Left hindlimb (tissue), 1 donor: ENCODE results near the gene MOV10L1.
A peak's percentile ranks its signal among the peaks of the same experiment; 100 is the strongest.
"Not testable (repeated sequence)": the region's sequence is repeated elsewhere in the genome, so short reads cannot be mapped to it uniquely, and the experiment has no call there.

Experiments
- DNase-seq: peaks from one replicate; pipeline ENCODE4 v3.0.0-alpha.2; 2018

MOV10L1 gene

DNA sequence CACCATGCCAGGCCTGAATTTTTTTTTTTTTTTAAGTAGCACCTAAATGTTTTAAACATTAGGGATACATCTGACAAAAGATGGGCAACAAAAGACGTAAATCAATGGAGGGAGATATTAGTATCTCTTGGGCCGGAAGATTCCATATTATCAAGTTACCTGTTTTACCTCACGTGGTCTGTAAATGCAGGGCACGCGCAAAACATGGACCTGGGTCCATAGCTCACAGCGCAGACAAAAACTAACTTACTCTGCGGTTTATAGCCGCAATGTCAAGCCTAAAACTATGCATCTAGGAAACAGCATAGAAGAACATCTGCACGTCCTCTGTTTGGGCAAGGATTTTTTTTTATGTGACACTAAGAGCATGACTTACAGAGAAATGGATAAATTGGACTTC is 49.2 kb downstream of the MOV10L1 start:
- no peak for DNase-seq

DNA sequence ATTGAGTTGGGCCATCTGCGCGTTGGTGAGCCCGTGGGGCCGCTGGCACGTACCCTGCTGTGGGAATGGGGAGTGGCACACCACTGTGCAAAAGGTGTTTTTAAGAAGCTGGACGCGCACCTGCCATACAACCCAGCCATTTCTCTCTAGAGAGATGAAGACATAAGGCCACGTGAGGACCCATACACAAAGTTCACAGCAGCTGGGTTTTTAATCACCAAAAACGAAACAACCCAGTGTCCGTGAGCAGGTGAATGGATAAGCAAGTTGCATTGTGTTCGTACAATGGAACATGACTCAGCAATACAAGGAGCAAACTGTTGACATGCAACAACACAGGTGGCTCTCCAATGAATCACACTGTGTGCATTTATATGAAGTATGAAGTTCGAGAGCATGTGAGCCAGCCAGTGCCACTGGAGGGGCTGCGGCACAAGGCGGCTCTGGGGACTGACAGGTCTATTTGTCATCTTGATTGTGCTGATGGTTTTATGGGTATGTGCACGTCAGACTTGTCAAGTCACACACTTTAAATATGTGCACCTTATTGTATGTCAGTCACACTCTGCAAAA is 50.1 kb downstream of the MOV10L1 start:
- DNase-seq = no peak

DNA sequence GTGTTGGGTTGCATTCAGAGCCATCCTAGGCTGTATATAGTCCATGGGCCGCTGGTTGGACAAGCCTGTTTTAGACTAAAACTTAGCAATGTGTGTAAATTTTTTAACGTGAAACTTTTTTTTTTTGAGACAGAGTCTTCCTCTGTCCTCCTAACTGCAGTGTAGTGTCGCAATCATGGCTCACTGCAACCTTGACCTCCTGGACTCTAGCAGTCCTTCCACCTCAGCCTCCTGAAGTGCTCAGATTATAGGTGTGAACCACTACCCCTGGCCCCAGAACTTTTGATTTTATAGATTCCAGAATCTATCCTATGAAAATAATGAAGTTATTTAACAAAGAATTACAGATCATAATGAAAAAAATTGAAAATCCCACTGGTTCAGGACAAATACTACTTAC is 50.8 kb downstream of the MOV10L1 start:
- DNase-seq = no peak

DNA sequence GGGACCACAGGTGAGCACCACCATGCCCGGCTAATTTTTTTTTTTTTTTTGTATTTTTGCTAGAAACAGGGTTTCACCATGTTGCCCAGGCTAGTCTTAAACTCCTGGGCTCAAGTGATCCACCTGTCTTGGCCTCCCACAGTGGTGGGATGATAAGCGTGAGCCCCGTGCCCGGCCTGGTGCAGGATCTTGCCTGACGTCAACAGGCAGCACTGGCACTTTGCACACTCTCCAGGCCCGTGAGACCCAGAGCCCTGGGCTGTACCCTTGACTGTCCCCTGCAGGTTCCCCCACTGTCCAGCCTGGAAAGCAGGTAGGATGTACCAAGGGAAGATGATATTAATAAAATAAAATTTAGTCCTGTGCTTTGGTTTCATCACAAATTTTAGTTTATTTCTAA is 51.7 kb downstream of the MOV10L1 start:
- no peak for DNase-seq

DNA sequence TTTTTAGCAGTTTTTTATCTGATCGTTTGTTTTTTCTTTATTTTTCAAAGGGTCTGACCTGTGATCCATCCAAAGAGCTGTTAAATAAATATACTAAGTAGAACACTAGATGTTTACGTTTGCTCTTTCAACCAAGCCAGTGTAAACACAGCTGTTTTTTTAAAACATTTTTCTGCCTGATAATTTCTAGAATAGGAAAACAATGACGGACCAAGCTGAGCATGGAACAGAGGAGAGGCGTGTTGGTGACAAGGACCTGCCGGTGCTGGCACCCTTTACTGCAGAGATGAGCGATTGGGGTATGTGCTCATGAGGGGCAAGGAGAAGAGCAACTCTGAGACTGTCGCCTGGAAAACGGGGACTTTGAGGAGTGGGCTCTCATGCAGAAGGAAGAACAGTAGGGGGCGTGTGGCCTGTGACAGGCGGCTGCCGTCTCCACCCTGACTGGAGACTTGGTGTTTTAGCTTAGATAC is 52.1 kb downstream of the MOV10L1 start:
- DNase-seq = no peak

DNA sequence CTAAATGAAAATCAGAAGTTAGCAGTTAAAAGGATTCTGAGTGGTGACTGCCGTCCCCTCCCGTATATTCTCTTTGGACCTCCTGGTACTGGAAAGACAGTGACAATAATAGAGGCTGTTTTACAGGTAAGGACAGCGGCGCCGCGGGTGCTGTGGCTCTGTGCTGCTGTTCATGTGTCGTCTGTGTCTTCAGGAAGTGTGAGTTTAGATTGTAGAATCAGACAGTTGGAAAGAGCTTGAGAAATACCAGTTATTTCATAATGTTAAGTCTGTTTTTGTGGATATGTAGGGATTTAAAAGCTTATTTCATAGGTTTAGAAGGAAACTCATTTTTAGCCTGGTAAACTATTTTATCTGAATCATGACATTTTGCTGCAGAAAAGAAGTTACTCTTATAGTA is 53.3 kb downstream of the MOV10L1 start:
- DNase-seq = no peak

DNA sequence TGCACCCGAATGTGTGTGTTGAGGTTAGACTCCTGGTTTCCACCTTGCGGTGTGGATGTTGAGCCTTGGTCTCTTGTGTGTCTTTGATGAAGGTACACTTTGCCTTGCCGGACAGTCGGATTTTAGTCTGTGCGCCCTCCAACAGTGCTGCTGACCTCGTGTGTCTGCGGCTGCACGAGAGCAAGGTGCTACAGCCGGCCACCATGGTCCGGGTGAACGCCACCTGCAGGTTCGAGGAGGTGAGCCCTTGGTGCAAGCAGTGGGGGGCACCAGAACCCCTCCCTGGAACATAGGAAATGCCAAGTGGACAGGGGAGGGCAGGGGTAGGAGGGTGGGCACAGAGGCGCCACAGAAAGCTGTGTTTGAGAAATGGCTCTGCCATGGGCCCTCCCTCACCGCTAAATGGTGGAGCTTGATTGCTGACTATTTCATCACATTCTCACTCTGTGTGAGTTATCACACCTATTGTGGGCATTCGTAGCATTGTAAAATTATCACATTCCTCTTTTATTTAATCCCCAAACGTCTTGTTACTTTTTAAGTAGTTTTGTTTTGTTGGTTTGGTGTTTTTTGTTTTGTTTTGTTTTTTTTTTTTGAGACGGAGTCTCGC is 54.3 kb downstream of the MOV10L1 start:
- no peak for DNase-seq

DNA sequence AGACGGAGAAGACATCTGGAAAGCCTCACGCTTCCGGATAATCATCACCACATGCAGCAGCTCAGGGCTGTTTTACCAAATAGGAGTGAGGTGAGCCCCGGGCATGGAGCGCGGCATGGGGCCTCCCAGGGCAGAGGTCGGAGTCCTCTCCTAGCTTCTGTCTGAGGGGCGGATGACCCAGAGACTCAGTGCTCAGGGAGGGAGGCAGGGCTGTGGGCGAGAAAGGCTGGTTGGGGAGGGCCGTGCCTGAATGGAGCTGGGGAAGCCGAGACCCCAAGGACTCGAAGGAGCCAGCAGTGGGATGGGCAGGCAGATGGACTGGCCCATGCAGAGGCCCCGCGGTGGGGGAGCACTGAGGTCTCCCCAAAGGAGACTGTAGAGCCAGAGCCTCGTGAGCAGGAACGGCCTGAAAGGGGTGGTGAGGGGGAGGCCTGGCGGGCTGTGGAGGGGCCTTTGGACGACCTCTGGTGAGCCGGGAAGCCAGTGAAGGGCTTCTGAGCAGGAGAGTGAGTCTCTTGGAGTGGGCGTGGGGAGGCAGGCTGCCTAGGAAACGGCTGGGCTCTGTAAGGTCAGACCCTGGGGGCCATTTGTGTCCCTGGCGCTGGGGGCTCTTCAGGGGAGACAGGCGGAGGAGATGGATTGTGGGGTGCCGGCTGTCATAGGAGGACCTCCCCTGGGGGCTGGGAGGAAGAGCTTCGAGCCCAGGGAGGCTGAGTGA is 56.1 kb downstream of the MOV10L1 start:
- peak; percentile 54 for DNase-seq

DNA sequence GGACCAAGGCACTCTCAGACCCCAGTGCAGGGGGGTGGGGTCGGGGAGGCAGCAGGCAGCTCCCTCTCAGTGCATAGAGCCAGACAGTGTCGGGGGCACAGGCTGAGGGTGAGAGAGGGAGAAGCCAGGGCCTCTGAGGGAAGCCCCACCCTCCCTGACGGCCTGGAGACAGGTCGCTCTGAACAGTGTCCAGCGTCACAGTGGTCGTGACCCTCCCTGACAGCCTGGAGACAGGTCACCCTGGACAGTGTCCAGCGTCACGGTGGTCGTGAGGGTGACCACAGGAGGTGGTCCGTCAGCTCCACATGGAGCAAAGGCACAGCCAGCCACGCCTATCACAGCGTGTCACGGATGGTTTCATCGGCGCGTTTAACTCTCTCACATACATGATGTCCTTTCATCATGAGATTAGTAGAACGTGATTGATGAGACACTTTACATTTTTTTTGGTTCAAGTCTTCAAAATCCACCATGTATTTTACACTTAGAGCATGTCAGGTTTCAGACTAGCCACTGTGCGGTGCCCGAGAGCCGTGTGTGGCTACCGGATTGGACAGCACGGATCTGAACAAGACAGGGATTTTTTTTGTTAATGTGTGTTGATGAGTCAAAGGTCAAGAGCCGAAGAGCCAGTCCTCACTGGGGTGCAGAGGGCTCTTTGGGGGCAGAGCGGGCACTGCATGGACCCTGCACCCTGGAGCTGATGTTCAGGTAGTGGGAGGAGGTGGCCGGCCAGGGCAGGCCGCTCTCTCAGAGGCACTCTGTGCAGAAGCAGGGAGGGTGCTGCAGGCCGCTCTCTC is 56.8 kb downstream of the MOV10L1 start:
- peak; percentile 75 for DNase-seq

DNA sequence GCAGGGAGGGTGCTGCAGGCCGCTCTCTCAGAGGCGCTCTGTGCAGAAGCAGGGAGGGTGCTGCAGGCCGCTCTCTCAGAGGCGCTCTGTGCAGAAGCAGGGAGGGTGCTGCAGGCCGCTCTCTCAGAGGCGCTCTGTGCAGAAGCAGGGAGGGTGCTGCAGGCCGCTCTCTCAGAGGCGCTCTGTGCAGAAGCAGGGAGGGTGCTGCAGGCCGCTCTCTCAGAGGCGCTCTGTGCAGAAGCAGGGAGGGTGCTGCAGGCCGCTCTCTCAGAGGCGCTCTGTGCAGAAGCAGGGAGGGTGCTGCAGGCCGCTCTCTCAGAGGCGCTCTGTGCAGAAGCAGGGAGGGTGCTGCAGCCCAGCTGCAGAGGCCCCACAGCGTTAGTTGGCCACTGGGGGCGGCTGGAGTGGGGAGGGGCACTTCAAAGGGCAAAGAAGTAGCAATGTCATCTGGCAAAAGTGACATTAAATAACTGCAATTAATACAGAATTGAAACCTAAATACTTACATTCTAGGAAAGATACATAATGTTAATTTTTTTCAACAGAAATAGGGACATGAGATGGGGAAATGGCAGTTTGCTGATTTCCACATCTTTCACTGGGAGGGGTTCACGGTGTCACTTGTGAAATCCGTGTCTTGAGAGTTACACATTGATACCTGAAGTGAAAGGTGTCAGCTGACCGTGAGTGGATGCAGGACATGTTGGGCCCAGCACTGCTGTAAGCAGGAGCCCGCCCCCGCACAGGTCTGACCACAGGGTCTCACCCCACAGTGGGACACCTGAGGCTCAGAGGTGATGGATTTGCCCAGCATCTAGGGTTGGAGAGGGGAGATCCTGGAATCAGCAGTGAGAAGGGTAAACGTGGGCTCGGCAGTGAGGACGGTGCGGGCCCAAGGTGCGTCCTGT is 57.7 kb downstream of the MOV10L1 start:
- not testable (repeated sequence) for DNase-seq

DNA sequence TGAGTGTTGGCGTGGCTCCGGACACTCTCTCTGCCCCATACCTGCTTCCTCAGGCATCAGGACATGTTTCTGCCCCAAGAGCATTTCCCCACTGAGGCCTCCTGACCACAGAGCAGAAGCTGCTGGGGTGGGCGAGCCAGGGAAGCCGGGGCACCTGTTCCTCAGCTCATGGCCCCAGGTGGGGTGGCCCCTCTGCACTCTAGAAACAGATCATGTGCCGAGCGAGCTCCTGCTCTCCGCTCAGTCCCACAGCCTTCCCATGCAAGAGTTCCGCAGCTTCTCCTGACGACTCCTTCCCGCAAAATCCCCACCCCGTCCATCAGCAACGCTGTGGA is 58.3 kb downstream of the MOV10L1 start:
- no peak for DNase-seq

DNA sequence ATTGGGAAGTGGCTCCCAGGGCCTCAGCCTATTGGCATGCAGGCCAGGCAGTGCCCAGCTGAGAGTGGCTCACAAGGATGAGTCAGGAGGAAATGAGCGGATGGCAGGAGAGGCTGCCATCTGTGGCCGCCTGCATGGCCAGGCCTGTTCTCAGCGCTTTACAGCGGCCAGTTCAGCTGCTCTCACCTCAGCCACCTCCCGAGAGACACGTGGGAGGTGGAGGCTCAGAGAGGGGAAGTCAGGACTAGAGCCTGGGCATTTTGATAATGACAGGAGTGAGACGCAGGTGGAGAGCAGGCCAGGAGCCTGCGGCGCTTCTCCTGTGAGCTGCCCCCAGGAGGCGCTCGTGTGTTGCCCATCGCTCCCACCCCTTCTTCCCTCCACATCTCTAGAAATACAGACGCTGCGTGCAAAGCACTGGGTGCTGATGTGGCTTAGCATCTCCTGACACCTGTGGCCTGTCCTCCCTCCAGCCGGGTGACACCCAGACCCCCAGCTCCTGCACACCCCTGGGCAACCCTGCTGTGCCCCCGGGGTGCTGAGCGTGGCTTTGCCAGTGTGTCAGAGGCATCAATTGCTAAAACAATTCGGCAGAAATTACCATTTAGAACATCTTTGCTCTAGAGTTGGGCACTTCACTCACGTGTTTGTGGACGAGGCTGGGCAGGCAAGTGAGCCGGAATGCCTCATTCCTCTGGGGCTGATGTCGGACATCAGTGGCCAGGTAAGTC is 59.4 kb downstream of the MOV10L1 start:
- no peak for DNase-seq

DNA sequence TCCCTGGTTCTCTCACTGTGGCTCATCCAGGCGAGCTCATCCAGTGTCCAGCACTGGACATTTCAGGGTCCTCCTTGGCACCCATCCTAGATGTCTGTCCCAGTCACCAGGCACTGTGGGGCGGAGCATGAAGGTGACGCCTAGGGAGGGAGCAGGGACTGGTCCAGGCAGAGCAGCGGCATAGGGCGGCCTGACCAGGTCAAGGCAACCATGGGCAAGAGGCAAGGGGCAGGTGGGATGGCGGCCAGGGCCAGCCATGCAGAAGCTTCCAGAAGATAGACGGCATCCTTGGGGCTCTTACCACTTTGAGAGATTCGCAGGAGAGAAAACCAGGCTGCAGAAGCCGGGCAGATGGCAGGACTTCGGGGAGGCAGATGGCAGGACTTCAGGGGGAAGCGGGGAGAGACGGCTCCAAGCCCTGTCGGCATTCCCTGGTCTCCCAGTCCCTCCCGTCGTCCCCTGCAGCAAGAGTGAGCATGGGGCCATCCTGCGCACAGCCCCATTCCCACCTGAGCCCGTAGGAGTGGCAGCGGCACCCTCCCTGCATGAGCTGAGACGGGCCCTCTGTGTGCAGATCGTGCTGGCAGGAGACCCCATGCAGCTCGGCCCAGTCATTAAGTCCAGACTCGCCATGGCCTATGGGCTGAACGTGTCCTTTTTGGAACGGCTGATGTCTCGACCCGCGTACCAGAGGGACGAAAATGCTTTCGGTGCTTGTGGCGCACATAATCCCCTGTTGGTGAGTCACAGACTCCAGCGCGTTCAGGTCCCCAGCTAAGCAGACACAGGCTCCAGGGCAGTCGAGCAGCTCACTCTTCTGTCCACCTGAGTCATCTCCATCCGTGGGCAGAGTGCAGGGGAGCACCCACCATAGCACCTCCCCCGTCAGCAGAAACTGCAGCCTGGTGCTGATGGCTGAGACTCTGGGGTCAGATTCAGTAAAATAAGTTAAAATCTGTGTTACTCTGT is 60.6 kb downstream of the MOV10L1 start:
- no peak for DNase-seq

DNA sequence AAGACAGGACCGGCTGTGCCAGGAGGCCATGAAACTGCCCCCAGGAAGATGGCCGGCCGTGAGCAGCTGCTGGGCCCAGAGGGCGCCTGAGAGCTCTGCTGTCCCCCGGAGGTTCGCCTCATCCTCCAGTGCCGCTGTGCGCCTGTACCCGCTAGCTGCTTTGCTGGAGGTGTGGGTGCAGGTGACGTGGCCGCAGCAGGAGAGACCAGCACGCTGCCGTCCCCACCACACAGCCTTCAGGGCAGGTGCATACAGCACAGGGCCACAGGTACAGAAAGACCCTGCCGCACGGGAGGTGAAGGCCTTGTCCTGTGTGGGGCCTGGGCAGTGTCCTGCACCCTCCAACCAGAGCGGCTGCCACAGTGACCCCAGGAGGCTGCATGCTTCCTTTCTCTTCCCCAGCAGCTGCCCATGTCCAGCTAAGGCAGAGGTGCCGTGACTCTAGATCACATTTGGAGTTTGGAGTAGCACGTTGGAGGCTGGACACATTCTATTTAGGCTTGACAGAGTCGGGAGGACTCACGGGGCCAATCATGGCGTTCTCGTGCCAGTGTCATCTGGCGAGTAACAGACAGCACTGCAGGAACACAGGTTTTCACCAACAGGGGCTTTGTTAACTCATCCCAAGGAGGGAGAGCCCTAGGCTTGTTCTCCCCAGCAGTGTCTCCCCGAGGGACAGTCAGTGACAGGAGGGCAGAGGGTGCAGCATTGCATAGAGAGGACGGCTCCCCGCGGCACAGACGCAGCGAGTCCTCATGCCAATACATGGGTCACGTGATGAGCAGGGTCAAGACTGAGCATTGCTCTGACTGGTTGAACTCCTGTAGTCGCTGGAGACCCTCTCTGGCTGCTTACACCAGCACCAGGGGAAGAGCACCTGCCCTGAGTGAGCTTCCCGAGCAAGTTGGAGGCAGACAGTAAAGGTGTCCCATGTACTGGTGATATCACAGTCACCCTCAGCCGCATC is 62.0 kb downstream of the MOV10L1 start:
- no peak for DNase-seq

DNA sequence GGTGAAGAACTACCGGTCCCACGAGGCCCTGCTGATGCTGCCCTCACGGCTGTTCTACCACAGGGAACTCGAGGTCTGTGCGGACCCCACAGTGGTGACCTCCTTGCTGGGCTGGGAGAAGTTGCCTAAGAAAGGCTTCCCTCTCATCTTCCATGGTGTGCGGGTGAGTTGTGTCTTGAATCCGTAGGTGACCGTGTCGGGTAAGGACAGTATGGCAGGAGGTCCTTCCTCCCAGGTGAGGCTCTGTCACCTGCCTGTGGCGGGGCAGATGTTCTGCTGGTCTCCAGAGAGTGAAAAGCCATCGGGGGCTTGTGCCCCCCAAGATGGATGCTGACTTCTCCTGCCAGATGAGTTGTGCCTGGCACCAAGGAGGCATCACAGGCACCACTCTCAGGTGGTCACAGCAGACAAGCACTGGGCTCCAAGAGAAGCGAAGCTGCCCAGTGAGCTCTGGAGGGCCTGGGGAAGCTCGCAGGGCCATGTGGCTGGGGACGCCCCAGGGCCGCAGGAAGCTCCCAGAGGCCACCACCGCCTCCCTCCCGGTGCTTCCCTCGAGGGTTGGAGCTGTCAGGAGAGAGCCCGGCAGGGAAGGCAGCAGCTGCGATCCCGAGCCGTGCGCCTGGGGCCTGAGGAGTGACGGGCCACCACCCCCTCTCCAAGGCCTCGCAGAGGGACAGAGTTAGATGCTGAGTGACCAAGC is 63.4 kb downstream of the MOV10L1 start:
- DNase-seq = no peak

DNA sequence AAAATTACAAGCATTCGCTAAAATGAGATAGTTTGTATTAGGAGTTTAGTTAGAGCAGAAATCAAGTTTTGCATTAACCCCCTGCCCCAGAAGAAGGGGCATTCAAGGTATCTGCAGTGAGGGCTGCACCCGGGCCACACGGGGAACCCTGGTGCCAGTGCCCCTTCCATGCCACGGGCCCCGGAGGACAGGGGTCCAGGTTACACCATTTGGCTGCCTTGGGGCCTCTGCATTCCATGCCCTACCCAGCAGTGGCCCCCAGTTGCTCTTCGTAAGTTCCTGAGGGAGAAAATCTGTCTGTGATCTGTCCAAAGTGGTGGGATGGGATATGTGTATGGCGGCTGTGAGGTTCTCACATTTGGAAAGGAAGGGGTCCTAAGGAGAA is 63.9 kb downstream of the MOV10L1 start:
- DNase-seq = no peak

DNA sequence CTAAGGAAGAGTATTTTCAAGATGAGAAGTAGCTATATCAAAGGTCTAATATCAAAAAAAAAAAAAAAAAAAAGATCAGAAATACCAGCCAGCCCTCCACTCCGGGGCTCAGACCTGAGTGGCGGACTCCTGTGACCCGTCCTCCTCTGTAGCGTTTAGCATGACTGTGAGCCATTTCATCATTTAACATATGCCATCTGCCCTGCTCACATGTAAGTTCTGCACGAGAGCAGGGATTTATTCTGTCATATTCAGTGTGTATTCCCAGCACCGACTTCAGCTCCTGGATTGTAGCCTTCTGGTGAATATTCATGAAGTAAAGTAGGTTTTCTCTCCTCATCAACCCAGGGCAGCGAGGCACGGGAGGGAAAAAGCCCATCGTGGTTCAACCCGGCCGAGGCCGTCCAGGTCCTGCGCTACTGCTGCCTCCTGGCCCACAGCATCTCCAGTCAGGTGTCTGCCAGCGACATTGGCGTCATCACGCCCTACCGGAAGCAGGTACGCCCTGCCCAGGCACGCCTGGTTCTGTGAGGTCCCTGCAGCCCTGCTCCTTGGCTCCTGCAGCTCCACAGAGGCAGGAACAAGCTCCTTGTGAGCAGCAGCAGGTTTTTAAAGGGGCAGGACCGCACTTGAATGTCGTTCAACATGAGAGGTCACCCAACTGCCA is 68.0 kb downstream of the MOV10L1 start:
- no peak for DNase-seq

DNA sequence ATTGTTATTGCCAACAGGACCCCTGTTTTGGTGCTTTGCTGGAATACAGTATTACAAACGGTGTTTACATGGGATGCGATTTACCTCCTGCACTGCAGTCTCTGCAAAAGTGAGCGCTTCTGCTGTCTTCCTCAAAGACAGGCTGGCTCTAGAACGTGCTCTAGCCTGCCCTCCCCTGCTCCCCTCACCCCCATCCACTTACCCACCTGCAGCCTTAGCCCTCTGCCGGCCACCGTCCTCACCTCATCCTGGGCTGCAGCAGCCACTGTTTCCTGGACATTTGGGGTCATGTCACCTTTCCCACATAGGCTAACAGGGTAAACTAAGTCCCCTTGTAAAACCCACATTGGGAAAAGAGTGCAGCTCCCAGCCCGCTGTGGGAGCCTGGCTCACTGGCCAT is 71.1 kb downstream of the MOV10L1 start:
- no peak for DNase-seq
